Measurements from ENCODE around the gene B3GNT2. TPM values are rescaled to one million over a fixed set of nuclear protein-coding genes. Genes with fewer than 3 reads are reported as not detected.

B3GNT2 gene
- total RNA-seq, 1 experiment from 2014 or later = 14.1 TPM

DNA sequence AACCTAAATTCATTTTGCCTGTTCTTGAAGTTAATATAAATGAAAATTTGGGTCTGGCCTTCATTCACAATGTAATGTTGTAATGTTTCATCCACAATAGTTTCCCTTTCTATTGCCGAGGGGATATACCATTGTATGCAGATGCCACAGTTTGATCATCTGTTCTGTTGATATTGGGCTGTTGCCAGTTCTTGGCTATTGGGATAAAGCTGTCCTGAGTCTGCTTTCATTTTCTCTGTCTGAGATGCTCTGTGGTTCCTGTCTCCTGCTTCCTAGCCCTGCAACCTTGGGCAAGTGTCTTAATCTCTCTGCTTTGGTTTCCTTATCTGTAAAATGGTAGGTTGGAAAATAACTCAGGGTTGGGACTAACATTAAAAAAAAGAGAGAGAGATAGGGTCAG lies 25.2 kb downstream of the B3GNT2 start:
- H3K4me3 ChIP-seq (ENCODE audit: low read depth in 2 of 2, low read length in 2 of 2) = no peak overlapping the region
- ATAC-seq (no peak), DNase-seq (ENCODE audit: low read depth, low spot score) (no peak)
- no peaks in the 10 kb centered on the region for H3K27me3 ChIP-seq (ENCODE audit: control insufficient read depth, insufficient read depth, low read length)
- POLR2A ChIA-PET = no interaction called here
- CTCF ChIA-PET = no interaction called here
- 0 out of 2 replicates have a peak, but pooled peaks cover 4% of the 10 kb centered on the region for H3K4me1 ChIP-seq (ENCODE audit: control insufficient read depth, insufficient read depth, low read length)
- H3K36me3 ChIP-seq (ENCODE audit: control insufficient read depth, insufficient read depth, low read length) = no peaks in the 10 kb centered on the region; the same call in 1 of the 2 replicates
- intact Hi-C loops (cut with micrococcal nuclease; ENCODE audit: unreplicated experiment) = no loop called here
- BruUV-seq (replicated peaks) = no TSS peak
- TF ChIP-seq SIN3A (IDR thresholded peaks at IDR 0.05; ENCODE audit: borderline replicate concordance, insufficient read depth, low read depth, low read length) (no peak), POLR2AphosphoS5 (IDR thresholded peaks at IDR 0.05; ENCODE audit: low read depth, low read length) (no peak)
- TF ChIP-seq, protein P1, sequence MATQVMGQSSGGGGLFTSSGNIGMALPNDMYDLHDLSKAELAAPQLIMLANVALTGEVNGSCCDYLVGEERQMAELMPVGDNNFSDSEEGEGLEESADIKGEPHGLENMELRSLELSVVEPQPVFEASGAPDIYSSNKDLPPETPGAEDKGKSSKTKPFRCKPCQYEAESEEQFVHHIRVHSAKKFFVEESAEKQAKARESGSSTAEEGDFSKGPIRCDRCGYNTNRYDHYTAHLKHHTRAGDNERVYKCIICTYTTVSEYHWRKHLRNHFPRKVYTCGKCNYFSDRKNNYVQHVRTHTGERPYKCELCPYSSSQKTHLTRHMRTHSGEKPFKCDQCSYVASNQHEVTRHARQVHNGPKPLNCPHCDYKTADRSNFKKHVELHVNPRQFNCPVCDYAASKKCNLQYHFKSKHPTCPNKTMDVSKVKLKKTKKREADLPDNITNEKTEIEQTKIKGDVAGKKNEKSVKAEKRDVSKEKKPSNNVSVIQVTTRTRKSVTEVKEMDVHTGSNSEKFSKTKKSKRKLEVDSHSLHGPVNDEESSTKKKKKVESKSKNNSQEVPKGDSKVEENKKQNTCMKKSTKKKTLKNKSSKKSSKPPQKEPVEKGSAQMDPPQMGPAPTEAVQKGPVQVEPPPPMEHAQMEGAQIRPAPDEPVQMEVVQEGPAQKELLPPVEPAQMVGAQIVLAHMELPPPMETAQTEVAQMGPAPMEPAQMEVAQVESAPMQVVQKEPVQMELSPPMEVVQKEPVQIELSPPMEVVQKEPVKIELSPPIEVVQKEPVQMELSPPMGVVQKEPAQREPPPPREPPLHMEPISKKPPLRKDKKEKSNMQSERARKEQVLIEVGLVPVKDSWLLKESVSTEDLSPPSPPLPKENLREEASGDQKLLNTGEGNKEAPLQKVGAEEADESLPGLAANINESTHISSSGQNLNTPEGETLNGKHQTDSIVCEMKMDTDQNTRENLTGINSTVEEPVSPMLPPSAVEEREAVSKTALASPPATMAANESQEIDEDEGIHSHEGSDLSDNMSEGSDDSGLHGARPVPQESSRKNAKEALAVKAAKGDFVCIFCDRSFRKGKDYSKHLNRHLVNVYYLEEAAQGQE (IDR thresholded peaks at IDR 0.05; ENCODE audit: insufficient read depth in 1 of 2, low read depth in 2 of 2, low read length in 1 of 2) = no peak
- no peak overlapping the region for H3K27ac ChIP-seq (ENCODE audit: low read length)
- in situ Hi-C loops (cut with HindIII; ENCODE audit: low pct_unique_long_range_greater_than_20kb, low sequenced_read_pairs) = no loop called here
- H3K9me3 ChIP-seq (ENCODE audit: control insufficient read depth, insufficient read depth, low read depth, low read length) = no peaks in the 10 kb centered on the region

- BruUV-seq (replicated peaks) = no TSS peak
- ATAC-seq = no peak
- in situ Hi-C loops (cut with HindIII; ENCODE audit: low pct_unique_long_range_greater_than_20kb, low sequenced_read_pairs) (no loop called here), intact Hi-C loops (cut with micrococcal nuclease; ENCODE audit: unreplicated experiment) (no loop called here)
- TF ChIP-seq SIN3A (IDR thresholded peaks at IDR 0.05; ENCODE audit: borderline replicate concordance, insufficient read depth, low read depth, low read length) (no peak), POLR2AphosphoS5 (IDR thresholded peaks at IDR 0.05; ENCODE audit: low read depth, low read length) (no peak), TCF7L2 (IDR thresholded peaks at IDR 0.05; ENCODE audit: low read depth, low read length) (no peak)
- TF ChIP-seq, protein P2, sequence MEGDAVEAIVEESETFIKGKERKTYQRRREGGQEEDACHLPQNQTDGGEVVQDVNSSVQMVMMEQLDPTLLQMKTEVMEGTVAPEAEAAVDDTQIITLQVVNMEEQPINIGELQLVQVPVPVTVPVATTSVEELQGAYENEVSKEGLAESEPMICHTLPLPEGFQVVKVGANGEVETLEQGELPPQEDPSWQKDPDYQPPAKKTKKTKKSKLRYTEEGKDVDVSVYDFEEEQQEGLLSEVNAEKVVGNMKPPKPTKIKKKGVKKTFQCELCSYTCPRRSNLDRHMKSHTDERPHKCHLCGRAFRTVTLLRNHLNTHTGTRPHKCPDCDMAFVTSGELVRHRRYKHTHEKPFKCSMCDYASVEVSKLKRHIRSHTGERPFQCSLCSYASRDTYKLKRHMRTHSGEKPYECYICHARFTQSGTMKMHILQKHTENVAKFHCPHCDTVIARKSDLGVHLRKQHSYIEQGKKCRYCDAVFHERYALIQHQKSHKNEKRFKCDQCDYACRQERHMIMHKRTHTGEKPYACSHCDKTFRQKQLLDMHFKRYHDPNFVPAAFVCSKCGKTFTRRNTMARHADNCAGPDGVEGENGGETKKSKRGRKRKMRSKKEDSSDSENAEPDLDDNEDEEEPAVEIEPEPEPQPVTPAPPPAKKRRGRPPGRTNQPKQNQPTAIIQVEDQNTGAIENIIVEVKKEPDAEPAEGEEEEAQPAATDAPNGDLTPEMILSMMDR (IDR thresholded peaks at IDR 0.05) = no peak
- TF ChIP-seq, protein P1 (IDR thresholded peaks at IDR 0.05; ENCODE audit: insufficient read depth in 1 of 2, low read depth in 2 of 2, low read length in 1 of 2) = no peak
- Histone ChIP-seq H3K36me3 (ENCODE audit: control insufficient read depth, insufficient read depth, low read length) (no peaks in the 10 kb centered on the region; the same call in 1 of the 2 replicates), H3K27me3 (ENCODE audit: control insufficient read depth, insufficient read depth, low read length) (no peaks in the 10 kb centered on the region), H3K9me3 (ENCODE audit: control insufficient read depth, insufficient read depth, low read depth, low read length) (no peaks in the 10 kb centered on the region), H3K27ac (ENCODE audit: low read length) (no peak overlapping the region), H3K4me3 (ENCODE audit: low read depth in 2 of 2, low read length in 2 of 2) (no peak overlapping the region), H3K4me1 (ENCODE audit: control insufficient read depth, insufficient read depth, low read length) (0 out of 2 replicates have a peak, but pooled peaks cover 4% of the 10 kb centered on the region)
- no peak for DNase-seq (ENCODE audit: low read depth, low spot score)
- ChIA-PET POLR2A (no interaction called here), CTCF (no interaction called here)
Measured at GRCh38 chr2:62222171-62222570, 26.3 kb downstream of the B3GNT2 start.
